ENCODE results near the gene CDK3.

GRCh38 chr17:76005263-76006149, 4.9 kb downstream of the CDK3 start:
- no peak for TF ChIP-seq MAX (IDR thresholded peaks at IDR 0.05)
- no peak for TF ChIP-seq TEAD4 (IDR thresholded peaks at IDR 0.05)
- TF ChIP-seq RAD21 (IDR thresholded peaks at IDR 0.05; ENCODE audit: low read depth): peak; percentile 90
- TF ChIP-seq REST (IDR thresholded peaks at IDR 0.05; ENCODE audit: low read depth): no peak
- TF ChIP-seq NFIC (IDR thresholded peaks at IDR 0.05): no peak
- no peak for TF ChIP-seq YY1 (IDR thresholded peaks at IDR 0.05; ENCODE audit: low read depth)
- TF ChIP-seq EP300 (IDR thresholded peaks at IDR 0.05; ENCODE audit: borderline replicate concordance): no peak
- TF ChIP-seq ZBTB7A (IDR thresholded peaks at IDR 0.05; ENCODE audit: low read depth): no peak

Measured in Ishikawa (cell line).